Thyroid gland (tissue), 4 donors: ENCODE results near the gene FAM200B. TPM values are rescaled to one million over a fixed set of nuclear protein-coding genes. Genes with fewer than 3 reads are reported as not detected.
A peak's percentile ranks its signal among the peaks of the same experiment; 100 is the strongest.

Experiments used
- DNase-seq, 2 donors: peaks; one replicate each; pipeline ENCODE4 v3.0.0-alpha.2; 2019
- H3K27ac ChIP-seq, 3 donors: fragments of 200-600 bp; sonication (generic); 1 replicate in 2 of 3; 2 replicates in 1 of 3; pipeline ENCODE4 v1.5.1; 2016 to 2019; ENCODE audit warnings: mild to moderate bottlenecking in 1 of 3, moderate library complexity in 1 of 3
- H3K27me3 ChIP-seq: fragments of 200-600 bp; sonication (generic); one replicate; pipeline ENCODE4 v1.5.1; 2019
- H3K36me3 ChIP-seq, 2 donors: fragments of 200-600 bp; sonication (generic); one replicate each; pipeline ENCODE4 v1.5.1; 2016 to 2019
- H3K4me1 ChIP-seq, 2 donors: fragments of 200-600 bp; sonication (generic); one replicate each; pipeline ENCODE4 v1.5.1; 2017 to 2019
- H3K4me3 ChIP-seq, 3 donors: fragments of 200-600 bp; sonication (generic); replicated peaks in 1 of 3; 1 replicate in 2 of 3; 2 replicates in 1 of 3; pipeline ENCODE4 v1.5.1; 2016; ENCODE audit warnings: mild to moderate bottlenecking in 1 of 3
- H3K9me3 ChIP-seq: fragments of 200-600 bp; sonication (generic); one replicate; pipeline ENCODE4 v1.5.1; 2017
- CTCF ChIP-seq, 6 experiments: fragments of 200-600 bp in 3 of 6; fragments of 450-650 bp in 3 of 6; sonication (generic) in 3 of 6; IDR thresholded peaks; one replicate each; pipeline ENCODE4 v1.5.1; 2016 to 2019; ENCODE audit warnings: antibody characterized with exemption in 6 of 6, mild to moderate bottlenecking in 2 of 6, inconsistent platforms in 1 of 6, moderate library complexity in 1 of 6
- POLR2A ChIP-seq, 2 donors: fragments of 450-650 bp; IDR thresholded peaks; one replicate each; pipeline ENCODE4 v1.6.1; 2017; ENCODE audit warnings: antibody characterized with exemption in 2 of 2, mild to moderate bottlenecking in 2 of 2, moderate library complexity in 1 of 2
- WGBS, 2 donors: methylation state at CpG; one replicate each; pipeline ENCODE4 v1.1.5; 2017; 5-methylcytosine and 5-hydroxymethylcytosine counted together
- intact Hi-C: fragments of 100-400 bp; cut with DNase I; formaldehyde crosslinking; loops from one replicate; pipeline ENCODE4 v1.15.1; 2023
- total RNA-seq, 4 donors: library from RNA; depleted of rRNA; stranded (reverse); fragments of >200 nt; gene quantifications; one replicate each; pipeline ENCODE4 v1.2.3, GENCODE V29; 2016

FAM200B gene
- total RNA-seq, 4 donors from 2014 or later: 62.4 to 85.6 (median 73.2) TPM

- Histone ChIP-seq H3K9me3 (no peaks in the 10 kb centered on the region), H3K4me3 (no peak overlapping the region), H3K36me3 (no peaks in the 10 kb centered on the region), H3K27ac (no peak overlapping the region), H3K4me1 (peaks cover 54 to 58% of the 10 kb centered on the region in 2 donors), H3K27me3 (no peaks in the 10 kb centered on the region)
- intact Hi-C loops: no loop called here
- DNase-seq: peak; percentile 50 to 53
- 50 to 55% methylated on average over 5 of the region's 5 CpGs for WGBS, 2 donors
- TF ChIP-seq POLR2A (IDR thresholded peaks at IDR 0.05) (no peak), CTCF (IDR thresholded peaks at IDR 0.05) (peak in 5 of 6 experiments; percentile 39 to 72 (median 65))
These were observed 31.6 kb upstream of the FAM200B start for GRCh38 chr4:15649914-15650545.

GRCh38 chr4:15651676-15652075 is 30.0 kb upstream of the FAM200B start:
- Histone ChIP-seq H3K4me3 (no peak overlapping the region), H3K36me3 (no peaks in the 10 kb centered on the region), H3K27ac (peak overlapping the region; percentile 45 to 100 (median 100)), H3K9me3 (no peaks in the 10 kb centered on the region), H3K4me1 (peaks cover 48 to 64% of the 10 kb centered on the region in 2 donors), H3K27me3 (no peaks in the 10 kb centered on the region)
- TF ChIP-seq POLR2A (IDR thresholded peaks at IDR 0.05) (no peak), CTCF (IDR thresholded peaks at IDR 0.05) (no peak)
- no peak for DNase-seq
- 18 to 19% methylated on average over 2 of the region's 2 CpGs for WGBS, 2 donors
- intact Hi-C loops: no loop called here

GRCh38 chr4:15652191-15652590 is 29.4 kb upstream of the FAM200B start:
- Histone ChIP-seq H3K4me3 (no peak overlapping the region), H3K27ac (peak overlapping the region; percentile 45 to 100 (median 100)), H3K4me1 (peaks cover 48 to 62% of the 10 kb centered on the region in 2 donors), H3K27me3 (no peaks in the 10 kb centered on the region), H3K36me3 (no peaks in the 10 kb centered on the region), H3K9me3 (no peaks in the 10 kb centered on the region)
- TF ChIP-seq POLR2A (IDR thresholded peaks at IDR 0.05): no peak
- no peak for TF ChIP-seq CTCF (IDR thresholded peaks at IDR 0.05)
- DNase-seq: no peak
- intact Hi-C loops: no loop called here
- 73 to 88% methylated on average over 1 of the region's 1 CpG for WGBS, 2 donors

- no peak for DNase-seq
- intact Hi-C loops: no loop called here
- H3K9me3 ChIP-seq: no peaks in the 10 kb centered on the region
- WGBS, 2 donors: 38 to 52% methylated on average over 4 of the region's 4 CpGs
- H3K27ac ChIP-seq: peak overlapping the region; percentile 99 to 100 (median 100)
- peaks cover 43 to 56% of the 10 kb centered on the region in 2 donors for H3K4me1 ChIP-seq
- TF ChIP-seq POLR2A (IDR thresholded peaks at IDR 0.05) (no peak), CTCF (IDR thresholded peaks at IDR 0.05) (no peak)
- no peaks in the 10 kb centered on the region for H3K36me3 ChIP-seq
- H3K27me3 ChIP-seq: no peaks in the 10 kb centered on the region
- peak overlapping the region in 1 of 3 donors; percentile 8 for H3K4me3 ChIP-seq
These were observed 28.8 kb upstream of the FAM200B start for GRCh38 chr4:15652841-15653240.

- WGBS, 2 donors: 27 to 30% methylated on average over 4 of the region's 4 CpGs
- intact Hi-C loops: no loop called here
- Histone ChIP-seq H3K27me3 (no peaks in the 10 kb centered on the region), H3K4me1 (peaks cover 42 to 51% of the 10 kb centered on the region in 2 donors), H3K4me3 (peak overlapping the region in 2 of 3 donors; percentile 68 to 74), H3K36me3 (no peaks in the 10 kb centered on the region), H3K27ac (peak overlapping the region; percentile 99 to 100 (median 100)), H3K9me3 (no peaks in the 10 kb centered on the region)
- DNase-seq: no peak
- no peak for TF ChIP-seq CTCF (IDR thresholded peaks at IDR 0.05)
- no peak for TF ChIP-seq POLR2A (IDR thresholded peaks at IDR 0.05)
These were observed 28.2 kb upstream of the FAM200B start for GRCh38 chr4:15653420-15653819.
